ENCODE measurements around the gene NR5A1.

Gene NR5A1

GRCh38 chr9:124527781-124528180, 20.6 kb upstream of the NR5A1 start:
- Histone ChIP-seq H3K4me1 (ENCODE audit: control insufficient read depth, insufficient read depth, low read length) (no peaks in the 10 kb centered on the region), H3K9me3 (ENCODE audit: control insufficient read depth, insufficient read depth, low read depth, low read length) (no peaks in the 10 kb centered on the region), H3K36me3 (ENCODE audit: control insufficient read depth in 2 of 2, insufficient read depth in 1 of 2, low read length in 2 of 2) (peaks cover 0 to 46% of the 10 kb centered on the region in 2 experiments; a peak in 2 of 3 replicates), H3K27ac (ENCODE audit: extremely low read depth, low read depth, low read length) (no peak overlapping the region), H3K4me3 (ENCODE audit: low read depth, low read length) (no peak overlapping the region)
- TF ChIP-seq GLI4 (tag by site-specific recombination; IDR thresholded peaks at IDR 0.05) (no peak), ZNF558 (tag by site-specific recombination; IDR thresholded peaks at IDR 0.05) (no peak), ZNF664 (tag by site-specific recombination; IDR thresholded peaks at IDR 0.05) (no peak), GLIS2 (tag by site-specific recombination; IDR thresholded peaks at IDR 0.05) (no peak), ZNF626 (tag by site-specific recombination; IDR thresholded peaks at IDR 0.05) (no peak), AEBP2 (tag by site-specific recombination; IDR thresholded peaks at IDR 0.05; ENCODE audit: borderline replicate concordance) (no peak), ZBTB17 (tag by site-specific recombination; IDR thresholded peaks at IDR 0.05) (no peak), ZNF202 (tag by site-specific recombination; IDR thresholded peaks at IDR 0.05; ENCODE audit: borderline replicate concordance) (no peak), ZNF518A (tag by site-specific recombination; conservative IDR thresholded peaks at IDR 0.05; ENCODE audit: low read depth) (no peak), KLF7 (tag by site-specific recombination; IDR thresholded peaks at IDR 0.05; ENCODE audit: borderline replicate concordance) (no peak), YY1 (tag by site-specific recombination; IDR thresholded peaks at IDR 0.05) (no peak), ZNF530 (tag by site-specific recombination; IDR thresholded peaks at IDR 0.05; ENCODE audit: low read depth) (no peak), REPIN1 (tag by site-specific recombination; IDR thresholded peaks at IDR 0.05; ENCODE audit: low read depth) (no peak), ZNF266 (tag by site-specific recombination; IDR thresholded peaks at IDR 0.05; ENCODE audit: low read depth) (no peak), ZNF529 (tag by site-specific recombination; IDR thresholded peaks at IDR 0.05; ENCODE audit: insufficient replicate concordance) (no peak), ZNF585B (tag by site-specific recombination; IDR thresholded peaks at IDR 0.05) (no peak), WT1 (tag by site-specific recombination; IDR thresholded peaks at IDR 0.05) (no peak), ZXDB (tag by site-specific recombination; IDR thresholded peaks at IDR 0.05) (no peak), ZNF704 (tag by site-specific recombination; IDR thresholded peaks at IDR 0.05) (no peak)
- ChIA-PET POLR2A (interaction anchor here (1.2 kb wide), 1 partner anchor 24 kb away, joined by 3 read pairs; no protein-coding TSS in a partner anchor), CTCF (interaction anchor here (1.3 to 2.5 kb wide), 3 partner anchors 9 to 108 kb away, joined by 5 to 26 read pairs (median 12); no protein-coding TSS in a partner anchor)
